Suppressor macrophage treated with lipopolysaccharide for 1 hour (primary cell): Measurements from ENCODE around the gene HSPB2.
A peak's percentile ranks its signal among the peaks of the same experiment; 100 is the strongest.
"Not testable (repeated sequence)": the region's sequence is repeated elsewhere in the genome, so short reads cannot be mapped to it uniquely, and the experiment has no call there.

Source experiments
- DNase-seq, 3 donors: peaks; one replicate each; pipeline ENCODE4 v3.0.0-alpha.2; 2020 to 2022

HSPB2 gene

GRCh38 chr11:111912535-111912934 lies at the start of gene HSPB2:
Gene HSPB2 (plus strand): TSS chr11:111912734. CDS start chr11:111912830, 96 bp downstream.
- DNase-seq: no peak

- DNase-seq: no peak
Observed at GRCh38 chr11:111870113-111870512, 42.4 kb upstream of the HSPB2 start.

- peak in 1 of 3 donors; percentile 24 for DNase-seq
Observed at GRCh38 chr11:111870522-111870885, 42.0 kb upstream of the HSPB2 start.

- peak; percentile 82 to 91 (median 84) for DNase-seq
Observed at GRCh38 chr11:111870886-111871692, 41.4 kb upstream of the HSPB2 start, which contains the start of gene ALG9. Gene ALG9 (minus strand): TSS chr11:111871581. CDS start chr11:111871482, 99 bp downstream.

GRCh38 chr11:111871693-111872161 lies 40.8 kb upstream of the HSPB2 start:
- DNase-seq: peak in 1 of 3 donors; percentile 1

- DNase-seq: no peak
Observed at GRCh38 chr11:111878385-111878848, 34.1 kb upstream of the HSPB2 start.

- DNase-seq: peak; percentile 97 to 98 (median 98)
Observed at GRCh38 chr11:111878849-111879636, 33.5 kb upstream of the HSPB2 start, which contains the start of the genes CFAP68 and FDXACB1. Gene CFAP68 (plus strand): TSS chr11:111879541. CDS start chr11:111879561, 20 bp downstream. Gene FDXACB1 (minus strand): TSS chr11:111879165. CDS start chr11:111879132, 33 bp downstream.

- no peak for DNase-seq
Observed at GRCh38 chr11:111879637-111879960, 32.9 kb upstream of the HSPB2 start.

GRCh38 chr11:111882202-111882601 lies 30.3 kb upstream of the HSPB2 start:
- no peak for DNase-seq

GRCh38 chr11:111885053-111885452 lies 27.5 kb upstream of the HSPB2 start:
- not testable (repeated sequence) for DNase-seq

- no peak for DNase-seq
Observed at GRCh38 chr11:111886032-111886431, 26.5 kb upstream of the HSPB2 start.

- no peak for DNase-seq
Observed at GRCh38 chr11:111886844-111887243, 25.7 kb upstream of the HSPB2 start.

- peak in 1 of 3 donors; percentile 6 for DNase-seq
Observed at GRCh38 chr11:111905411-111905810, 7.1 kb upstream of the HSPB2 start.

GRCh38 chr11:111906680-111907079 lies 5.9 kb upstream of the HSPB2 start:
- no peak for DNase-seq

- no peak for DNase-seq
Observed at GRCh38 chr11:111908639-111909305, 3.8 kb upstream of the HSPB2 start.

- no peak for DNase-seq
Observed at GRCh38 chr11:111909378-111909777, 3.2 kb upstream of the HSPB2 start.

GRCh38 chr11:111910676-111911562 lies 1.6 kb upstream of the HSPB2 start:
- DNase-seq: no peak

GRCh38 chr11:111911563-111912401 lies 752 bp upstream of the HSPB2 start, which contains the start of gene CRYAB:
Gene CRYAB (minus strand): TSS chr11:111911770. CDS start chr11:111911724, 46 bp downstream.
- DNase-seq: no peak

GRCh38 chr11:111913031-111913861 lies 712 bp downstream of the HSPB2 start:
- no peak for DNase-seq

- no peak for DNase-seq
Observed at GRCh38 chr11:111913997-111914396, 1.5 kb downstream of the HSPB2 start.
